ENCODE results near the gene EXOSC10.

Gene EXOSC10

DNA sequence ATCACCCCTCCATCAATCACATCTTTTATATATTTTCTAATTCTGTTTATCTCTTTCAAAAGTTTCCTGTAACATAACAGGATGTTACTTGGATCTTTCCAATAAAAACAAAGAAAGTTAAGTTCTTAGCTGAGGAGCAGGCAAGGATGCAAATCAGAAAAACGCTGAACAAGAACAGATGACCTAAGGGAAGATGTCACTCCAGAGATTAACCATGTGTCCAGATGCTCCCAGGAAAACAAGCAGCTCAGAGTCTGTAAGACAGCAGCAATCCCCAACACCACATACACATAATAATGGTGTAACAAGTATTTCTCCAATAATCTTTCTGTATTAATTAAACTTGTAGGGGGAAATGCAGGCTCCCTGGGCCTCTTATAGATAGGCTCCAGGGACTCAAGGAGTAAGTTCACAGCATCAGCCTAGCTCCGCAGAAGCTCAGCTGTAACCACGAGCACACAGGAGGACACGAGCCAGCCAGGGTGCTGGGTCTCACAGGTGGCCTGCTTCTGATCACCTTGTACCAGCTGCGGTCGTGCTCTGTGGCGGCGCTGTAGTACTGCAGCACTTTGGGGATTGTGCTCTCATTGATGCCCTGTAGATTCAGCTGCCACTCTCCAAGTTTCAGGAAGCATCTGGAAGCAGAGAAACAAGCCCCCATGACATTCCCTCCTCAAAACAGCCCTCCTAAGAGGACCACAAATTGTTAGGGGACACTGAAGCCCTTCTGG, 33.1 kb upstream of the EXOSC10 start (continued):
- TF ChIP-seq ZNF146 (tag by site-specific recombination; IDR thresholded peaks at IDR 0.05): no peak
- TF ChIP-seq ZNF423 (tag by site-specific recombination; IDR thresholded peaks at IDR 0.05): no peak
- TF ChIP-seq, protein P1, sequence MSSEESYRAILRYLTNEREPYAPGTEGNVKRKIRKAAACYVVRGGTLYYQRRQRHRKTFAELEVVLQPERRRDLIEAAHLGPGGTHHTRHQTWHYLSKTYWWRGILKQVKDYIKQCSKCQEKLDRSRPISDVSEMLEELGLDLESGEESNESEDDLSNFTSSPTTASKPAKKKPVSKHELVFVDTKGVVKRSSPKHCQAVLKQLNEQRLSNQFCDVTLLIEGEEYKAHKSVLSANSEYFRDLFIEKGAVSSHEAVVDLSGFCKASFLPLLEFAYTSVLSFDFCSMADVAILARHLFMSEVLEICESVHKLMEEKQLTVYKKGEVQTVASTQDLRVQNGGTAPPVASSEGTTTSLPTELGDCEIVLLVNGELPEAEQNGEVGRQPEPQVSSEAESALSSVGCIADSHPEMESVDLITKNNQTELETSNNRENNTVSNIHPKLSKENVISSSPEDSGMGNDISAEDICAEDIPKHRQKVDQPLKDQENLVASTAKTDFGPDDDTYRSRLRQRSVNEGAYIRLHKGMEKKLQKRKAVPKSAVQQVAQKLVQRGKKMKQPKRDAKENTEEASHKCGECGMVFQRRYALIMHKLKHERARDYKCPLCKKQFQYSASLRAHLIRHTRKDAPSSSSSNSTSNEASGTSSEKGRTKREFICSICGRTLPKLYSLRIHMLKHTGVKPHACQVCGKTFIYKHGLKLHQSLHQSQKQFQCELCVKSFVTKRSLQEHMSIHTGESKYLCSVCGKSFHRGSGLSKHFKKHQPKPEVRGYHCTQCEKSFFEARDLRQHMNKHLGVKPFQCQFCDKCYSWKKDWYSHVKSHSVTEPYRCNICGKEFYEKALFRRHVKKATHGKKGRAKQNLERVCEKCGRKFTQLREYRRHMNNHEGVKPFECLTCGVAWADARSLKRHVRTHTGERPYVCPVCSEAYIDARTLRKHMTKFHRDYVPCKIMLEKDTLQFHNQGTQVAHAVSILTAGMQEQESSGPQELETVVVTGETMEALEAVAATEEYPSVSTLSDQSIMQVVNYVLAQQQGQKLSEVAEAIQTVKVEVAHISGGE (tag by site-specific recombination; conservative IDR thresholded peaks at IDR 0.05; ENCODE audit: low read depth): no peak
- TF ChIP-seq SALL2 (tag by site-specific recombination; IDR thresholded peaks at IDR 0.05; ENCODE audit: borderline replicate concordance): no peak
- no peak for TF ChIP-seq ZNF560 (tag by site-specific recombination; IDR thresholded peaks at IDR 0.05; ENCODE audit: borderline replicate concordance)
- no peak for TF ChIP-seq RBAK (tag by site-specific recombination; IDR thresholded peaks at IDR 0.05)

DNA sequence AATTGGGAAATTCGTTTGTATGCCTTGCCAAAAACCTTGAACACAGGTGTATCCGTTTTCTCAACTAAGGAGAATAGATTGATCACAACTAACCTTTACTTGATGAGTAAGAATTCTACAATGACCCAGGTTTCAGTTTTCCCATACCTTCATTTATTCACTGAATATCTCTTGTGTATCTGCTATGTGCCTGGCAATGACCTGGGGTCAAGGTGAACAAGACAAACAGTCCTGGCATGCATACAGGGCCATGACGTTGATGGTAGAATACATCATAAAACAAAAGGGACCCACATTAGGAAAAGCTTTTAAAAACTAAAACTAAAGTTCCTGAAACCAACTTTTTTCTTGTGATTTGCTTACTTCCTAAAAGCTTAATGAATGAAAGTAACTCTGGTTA, 32.1 kb upstream of the EXOSC10 start:
- ChIA-PET CTCF (interaction anchor here (0.5 kb wide), 1 partner anchor 65 kb away, joined by 3 read pairs; no protein-coding TSS in a partner anchor), POLR2A (interaction anchor here (0.5 kb wide), 1 partner anchor 524 kb away, joined by 4 read pairs; no protein-coding TSS in a partner anchor)
- Histone ChIP-seq H3K36me3 (ENCODE audit: control insufficient read depth in 2 of 2, insufficient read depth in 1 of 2, low read length in 2 of 2) (peaks cover 15 to 91% of the 10 kb centered on the region in 2 experiments), H3K4me1 (ENCODE audit: control insufficient read depth, insufficient read depth, low read length) (peaks cover 4% of the 10 kb centered on the region; the same call in 1 of the 2 replicates), H3K9me3 (ENCODE audit: control insufficient read depth, insufficient read depth, low read depth, low read length) (no peaks in the 10 kb centered on the region), H3K4me3 (ENCODE audit: low read depth, low read length) (no peak overlapping the region), H3K27ac (ENCODE audit: extremely low read depth, low read depth, low read length) (no peak overlapping the region)
- TF ChIP-seq, protein P2, sequence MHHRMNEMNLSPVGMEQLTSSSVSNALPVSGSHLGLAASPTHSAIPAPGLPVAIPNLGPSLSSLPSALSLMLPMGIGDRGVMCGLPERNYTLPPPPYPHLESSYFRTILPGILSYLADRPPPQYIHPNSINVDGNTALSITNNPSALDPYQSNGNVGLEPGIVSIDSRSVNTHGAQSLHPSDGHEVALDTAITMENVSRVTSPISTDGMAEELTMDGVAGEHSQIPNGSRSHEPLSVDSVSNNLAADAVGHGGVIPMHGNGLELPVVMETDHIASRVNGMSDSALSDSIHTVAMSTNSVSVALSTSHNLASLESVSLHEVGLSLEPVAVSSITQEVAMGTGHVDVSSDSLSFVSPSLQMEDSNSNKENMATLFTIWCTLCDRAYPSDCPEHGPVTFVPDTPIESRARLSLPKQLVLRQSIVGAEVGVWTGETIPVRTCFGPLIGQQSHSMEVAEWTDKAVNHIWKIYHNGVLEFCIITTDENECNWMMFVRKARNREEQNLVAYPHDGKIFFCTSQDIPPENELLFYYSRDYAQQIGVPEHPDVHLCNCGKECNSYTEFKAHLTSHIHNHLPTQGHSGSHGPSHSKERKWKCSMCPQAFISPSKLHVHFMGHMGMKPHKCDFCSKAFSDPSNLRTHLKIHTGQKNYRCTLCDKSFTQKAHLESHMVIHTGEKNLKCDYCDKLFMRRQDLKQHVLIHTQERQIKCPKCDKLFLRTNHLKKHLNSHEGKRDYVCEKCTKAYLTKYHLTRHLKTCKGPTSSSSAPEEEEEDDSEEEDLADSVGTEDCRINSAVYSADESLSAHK (tag by site-specific recombination; IDR thresholded peaks at IDR 0.05): no peak

DNA sequence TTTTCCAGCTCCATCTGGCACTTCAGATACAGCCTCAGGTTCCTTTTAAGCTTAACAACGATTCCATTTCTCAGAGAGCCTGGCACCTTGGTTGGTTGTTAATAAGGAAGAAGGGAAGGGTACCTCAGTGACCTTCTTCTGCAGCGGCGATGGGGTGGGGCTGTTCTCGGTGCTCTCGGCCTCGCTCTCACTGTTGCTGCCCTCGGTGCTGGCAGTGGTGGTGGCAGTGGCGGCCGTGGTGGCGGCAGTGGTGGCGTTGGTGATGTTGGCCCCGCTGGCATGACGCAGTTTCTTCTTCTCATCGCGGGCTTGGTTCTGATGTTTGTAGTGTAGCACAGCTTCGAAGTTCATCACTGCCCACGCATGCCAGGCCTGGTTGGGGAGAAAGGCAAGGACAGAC, 30.7 kb upstream of the EXOSC10 start:
- no peak overlapping the region for H3K27ac ChIP-seq (ENCODE audit: extremely low read depth, low read depth, low read length)
- H3K9me3 ChIP-seq (ENCODE audit: control insufficient read depth, insufficient read depth, low read depth, low read length): no peaks in the 10 kb centered on the region
- CTCF ChIA-PET: no interaction called here
- no peak overlapping the region for H3K4me3 ChIP-seq (ENCODE audit: low read depth, low read length)
- TF ChIP-seq, protein P3, sequence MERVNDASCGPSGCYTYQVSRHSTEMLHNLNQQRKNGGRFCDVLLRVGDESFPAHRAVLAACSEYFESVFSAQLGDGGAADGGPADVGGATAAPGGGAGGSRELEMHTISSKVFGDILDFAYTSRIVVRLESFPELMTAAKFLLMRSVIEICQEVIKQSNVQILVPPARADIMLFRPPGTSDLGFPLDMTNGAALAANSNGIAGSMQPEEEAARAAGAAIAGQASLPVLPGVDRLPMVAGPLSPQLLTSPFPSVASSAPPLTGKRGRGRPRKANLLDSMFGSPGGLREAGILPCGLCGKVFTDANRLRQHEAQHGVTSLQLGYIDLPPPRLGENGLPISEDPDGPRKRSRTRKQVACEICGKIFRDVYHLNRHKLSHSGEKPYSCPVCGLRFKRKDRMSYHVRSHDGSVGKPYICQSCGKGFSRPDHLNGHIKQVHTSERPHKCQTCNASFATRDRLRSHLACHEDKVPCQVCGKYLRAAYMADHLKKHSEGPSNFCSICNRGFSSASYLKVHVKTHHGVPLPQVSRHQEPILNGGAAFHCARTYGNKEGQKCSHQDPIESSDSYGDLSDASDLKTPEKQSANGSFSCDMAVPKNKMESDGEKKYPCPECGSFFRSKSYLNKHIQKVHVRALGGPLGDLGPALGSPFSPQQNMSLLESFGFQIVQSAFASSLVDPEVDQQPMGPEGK (tag by site-specific recombination; IDR thresholded peaks at IDR 0.05): no peak
- TF ChIP-seq ZNF341 (tag by site-specific recombination; IDR thresholded peaks at IDR 0.05; ENCODE audit: low read depth): no peak
- no peak for TF ChIP-seq ZNF112 (tag by site-specific recombination; IDR thresholded peaks at IDR 0.05)
- no peak for TF ChIP-seq KLF9 (tag by site-specific recombination; IDR thresholded peaks at IDR 0.05; ENCODE audit: low read depth)
- TF ChIP-seq, protein P4, sequence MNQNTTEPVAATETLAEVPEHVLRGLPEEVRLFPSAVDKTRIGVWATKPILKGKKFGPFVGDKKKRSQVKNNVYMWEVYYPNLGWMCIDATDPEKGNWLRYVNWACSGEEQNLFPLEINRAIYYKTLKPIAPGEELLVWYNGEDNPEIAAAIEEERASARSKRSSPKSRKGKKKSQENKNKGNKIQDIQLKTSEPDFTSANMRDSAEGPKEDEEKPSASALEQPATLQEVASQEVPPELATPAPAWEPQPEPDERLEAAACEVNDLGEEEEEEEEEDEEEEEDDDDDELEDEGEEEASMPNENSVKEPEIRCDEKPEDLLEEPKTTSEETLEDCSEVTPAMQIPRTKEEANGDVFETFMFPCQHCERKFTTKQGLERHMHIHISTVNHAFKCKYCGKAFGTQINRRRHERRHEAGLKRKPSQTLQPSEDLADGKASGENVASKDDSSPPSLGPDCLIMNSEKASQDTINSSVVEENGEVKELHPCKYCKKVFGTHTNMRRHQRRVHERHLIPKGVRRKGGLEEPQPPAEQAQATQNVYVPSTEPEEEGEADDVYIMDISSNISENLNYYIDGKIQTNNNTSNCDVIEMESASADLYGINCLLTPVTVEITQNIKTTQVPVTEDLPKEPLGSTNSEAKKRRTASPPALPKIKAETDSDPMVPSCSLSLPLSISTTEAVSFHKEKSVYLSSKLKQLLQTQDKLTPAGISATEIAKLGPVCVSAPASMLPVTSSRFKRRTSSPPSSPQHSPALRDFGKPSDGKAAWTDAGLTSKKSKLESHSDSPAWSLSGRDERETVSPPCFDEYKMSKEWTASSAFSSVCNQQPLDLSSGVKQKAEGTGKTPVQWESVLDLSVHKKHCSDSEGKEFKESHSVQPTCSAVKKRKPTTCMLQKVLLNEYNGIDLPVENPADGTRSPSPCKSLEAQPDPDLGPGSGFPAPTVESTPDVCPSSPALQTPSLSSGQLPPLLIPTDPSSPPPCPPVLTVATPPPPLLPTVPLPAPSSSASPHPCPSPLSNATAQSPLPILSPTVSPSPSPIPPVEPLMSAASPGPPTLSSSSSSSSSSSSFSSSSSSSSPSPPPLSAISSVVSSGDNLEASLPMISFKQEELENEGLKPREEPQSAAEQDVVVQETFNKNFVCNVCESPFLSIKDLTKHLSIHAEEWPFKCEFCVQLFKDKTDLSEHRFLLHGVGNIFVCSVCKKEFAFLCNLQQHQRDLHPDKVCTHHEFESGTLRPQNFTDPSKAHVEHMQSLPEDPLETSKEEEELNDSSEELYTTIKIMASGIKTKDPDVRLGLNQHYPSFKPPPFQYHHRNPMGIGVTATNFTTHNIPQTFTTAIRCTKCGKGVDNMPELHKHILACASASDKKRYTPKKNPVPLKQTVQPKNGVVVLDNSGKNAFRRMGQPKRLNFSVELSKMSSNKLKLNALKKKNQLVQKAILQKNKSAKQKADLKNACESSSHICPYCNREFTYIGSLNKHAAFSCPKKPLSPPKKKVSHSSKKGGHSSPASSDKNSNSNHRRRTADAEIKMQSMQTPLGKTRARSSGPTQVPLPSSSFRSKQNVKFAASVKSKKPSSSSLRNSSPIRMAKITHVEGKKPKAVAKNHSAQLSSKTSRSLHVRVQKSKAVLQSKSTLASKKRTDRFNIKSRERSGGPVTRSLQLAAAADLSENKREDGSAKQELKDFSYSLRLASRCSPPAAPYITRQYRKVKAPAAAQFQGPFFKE (tag by site-specific recombination; IDR thresholded peaks at IDR 0.05; ENCODE audit: borderline replicate concordance): no peak
- TF ChIP-seq, protein P5, sequence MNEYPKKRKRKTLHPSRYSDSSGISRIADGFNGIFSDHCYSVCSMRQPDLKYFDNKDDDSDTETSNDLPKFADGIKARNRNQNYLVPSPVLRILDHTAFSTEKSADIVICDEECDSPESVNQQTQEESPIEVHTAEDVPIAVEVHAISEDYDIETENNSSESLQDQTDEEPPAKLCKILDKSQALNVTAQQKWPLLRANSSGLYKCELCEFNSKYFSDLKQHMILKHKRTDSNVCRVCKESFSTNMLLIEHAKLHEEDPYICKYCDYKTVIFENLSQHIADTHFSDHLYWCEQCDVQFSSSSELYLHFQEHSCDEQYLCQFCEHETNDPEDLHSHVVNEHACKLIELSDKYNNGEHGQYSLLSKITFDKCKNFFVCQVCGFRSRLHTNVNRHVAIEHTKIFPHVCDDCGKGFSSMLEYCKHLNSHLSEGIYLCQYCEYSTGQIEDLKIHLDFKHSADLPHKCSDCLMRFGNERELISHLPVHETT (tag by site-specific recombination; IDR thresholded peaks at IDR 0.05): no peak
- TF ChIP-seq ZNF561 (tag by site-specific recombination; IDR thresholded peaks at IDR 0.05; ENCODE audit: borderline replicate concordance): no peak
- H3K4me1 ChIP-seq (ENCODE audit: control insufficient read depth, insufficient read depth, low read length): peaks cover 4% of the 10 kb centered on the region; the same call in 1 of the 2 replicates
- peaks cover 16 to 96% of the 10 kb centered on the region in 2 experiments for H3K36me3 ChIP-seq (ENCODE audit: control insufficient read depth in 2 of 2, insufficient read depth in 1 of 2, low read length in 2 of 2)
- POLR2A ChIA-PET: interaction anchor here (0.6 kb wide), 1 partner anchor 56 kb away, joined by 3 read pairs; no protein-coding TSS in a partner anchor

Measured in HEK293 (cell line).